B cell (primary cell): ENCODE results near the gene CLIC6. TPM values are rescaled to one million over a fixed set of nuclear protein-coding genes. Genes with fewer than 3 reads are reported as not detected.

Experiments used
- ATAC-seq: fragments of 200-7000 bp; cut with Tn5 transposase; one replicate; pipeline ENCODE4 v1.10.0; 2021; ENCODE audit warnings: low read depth, mild to moderate bottlenecking, moderate number of reproducible peaks, moderate library complexity
- CTCF ChIA-PET: fragments of 350-600 bp; sonication (Branson Sonifier 250); formaldehyde crosslinking; loops from one replicate; lab custom pipeline; 2021; ENCODE audit warnings: antibody characterized with exemption, inconsistent platforms; lab: Charles Lee
- POLR2A ChIA-PET: fragments of 350-600 bp; sonication (Branson Sonifier 250); formaldehyde crosslinking; loops from one replicate; lab custom pipeline; 2021; ENCODE audit warnings: antibody characterized with exemption; lab: Charles Lee
- DNase-seq: peaks from one replicate; pipeline ENCODE4 v3.0.0; 2013
- H2AFZ ChIP-seq: 2 replicates; pipeline ENCODE4 v1.6.1; 2012; ENCODE audit warnings: mild to moderate bottlenecking, low read depth, low read length; ENCODE audit not compliant: insufficient read depth, poor library complexity, severe bottlenecking
- H3K27ac ChIP-seq, 2 donors: 1 replicate in 1 of 2; 2 replicates in 1 of 2; pipeline ENCODE4 v1.5.1; 2012 to 2013; ENCODE audit warnings: low read length in 2 of 2, mild to moderate bottlenecking in 2 of 2, moderate library complexity in 1 of 2
- H3K27me3 ChIP-seq, 4 experiments: fragments of 200-600 bp in 1 of 4; sonication (generic) in 1 of 4; replicated peaks in 1 of 4; 1 replicate in 2 of 4; 2 replicates in 2 of 4; pipeline versions ENCODE4 v1.6.1 to v1.7.0; 2013 to 2016; ENCODE audit warnings: low read length in 3 of 4, mild to moderate bottlenecking in 2 of 4, mixed read lengths in 1 of 4, moderate library complexity in 1 of 4; ENCODE audit not compliant: insufficient read depth in 4 of 4, control insufficient read depth in 3 of 4; ENCODE audit errors: control extremely low read depth in 1 of 4
- H3K36me3 ChIP-seq, 2 experiments: replicated peaks in 1 of 2; 1 replicate in 1 of 2; 2 replicates in 1 of 2; pipeline versions ENCODE4 v1.6.1 to v1.7.1; 2013; ENCODE audit warnings: low read length in 1 of 2; ENCODE audit not compliant: insufficient read depth in 2 of 2, control insufficient read depth in 1 of 2; ENCODE audit errors: control extremely low read depth in 1 of 2, extremely low read depth in 1 of 2
- H3K4me1 ChIP-seq, 2 donors: fragments of 200-600 bp in 1 of 2; sonication (generic) in 1 of 2; 1 replicate in 1 of 2; 2 replicates in 1 of 2; pipeline versions ENCODE4 v1.5.1 to v1.6.1; 2013 to 2017; ENCODE audit warnings: low read length in 2 of 2; ENCODE audit not compliant: control insufficient read depth in 2 of 2, insufficient read depth in 2 of 2
- H3K4me2 ChIP-seq: replicated peaks from 2 replicates; pipeline ENCODE3; 2012; ENCODE audit warnings: mild to moderate bottlenecking, low read depth, low read length; ENCODE audit not compliant: poor library complexity, severe bottlenecking
- H3K4me3 ChIP-seq, 5 experiments: fragments of 200-600 bp in 1 of 5; sonication (generic) in 1 of 5; 1 replicate in 3 of 5; 2 replicates in 2 of 5; pipeline versions ENCODE4 v1.5.1 to v1.7.0; 2011 to 2016; ENCODE audit warnings: low read length in 4 of 5, mild to moderate bottlenecking in 4 of 5, low read depth in 2 of 5, control low read depth in 1 of 5, moderate library complexity in 1 of 5; ENCODE audit not compliant: insufficient read depth in 1 of 5; ENCODE audit errors: control extremely low read depth in 1 of 5, extremely low read depth in 1 of 5
- H3K79me2 ChIP-seq: fragments of 200-600 bp; sonication (generic); one replicate; pipeline ENCODE4 v1.6.0; 2016; ENCODE audit warnings: low read length; ENCODE audit not compliant: control insufficient read depth, insufficient read depth
- H3K9ac ChIP-seq: fragments of 200-600 bp; sonication (generic); 2 replicates; pipeline ENCODE4 v1.6.1; 2017; ENCODE audit warnings: mild to moderate bottlenecking, low read length, moderate library complexity
- H3K9me3 ChIP-seq, 3 donors: one replicate each; pipeline versions ENCODE4 v1.6.1 to v1.7.1; 2013; ENCODE audit warnings: low read length in 2 of 3; ENCODE audit not compliant: control insufficient read depth in 2 of 3, insufficient read depth in 1 of 3; ENCODE audit errors: control extremely low read depth in 1 of 3
- H4K20me1 ChIP-seq: 2 replicates; pipeline ENCODE4 v1.6.0; 2012; ENCODE audit warnings: mild to moderate bottlenecking, low read length; ENCODE audit not compliant: insufficient read depth, control insufficient read depth, poor library complexity, severe bottlenecking
- H3K27ac Mint-ChIP-seq: one replicate; pipeline ENCODE4 v1.8.0; 2021; ENCODE audit warnings: mixed read lengths
- H3K27me3 Mint-ChIP-seq: one replicate; pipeline ENCODE4 v1.8.0; 2021; ENCODE audit warnings: mixed read lengths
- H3K4me1 Mint-ChIP-seq: one replicate; pipeline ENCODE4 v1.8.0; 2021; ENCODE audit warnings: mixed read lengths
- H3K4me3 Mint-ChIP-seq: one replicate; pipeline ENCODE4 v1.8.0; 2021; ENCODE audit warnings: mixed read lengths
- H3K9me3 Mint-ChIP-seq: one replicate; pipeline ENCODE4 v1.8.0; 2022; ENCODE audit warnings: mixed read lengths; ENCODE audit not compliant: insufficient read depth
- EZH2 ChIP-seq: IDR thresholded peaks from 2 replicates; pipeline ENCODE4 v1.6.1; 2012; ENCODE audit warnings: borderline replicate concordance, low read depth, mild to moderate bottlenecking, moderate library complexity, low read length; ENCODE audit not compliant: insufficient read depth, poor library complexity, severe bottlenecking
- WGBS: methylation state at CpG from one replicate; pipeline ENCODE4 v1.1.5; 2013; ENCODE audit warnings: missing lambda C conversion rate; ENCODE audit not compliant: insufficient coverage; 5-methylcytosine and 5-hydroxymethylcytosine counted together
- intact Hi-C: fragments of 100-400 bp; cut with micrococcal nuclease; formaldehyde crosslinking; loops from one replicate; pipeline ENCODE4 v1.10.0; 2022
- polyA plus RNA-seq: library from polyadenylated mRNA; depleted of rRNA; stranded (reverse); fragments of >200 nt; gene quantifications from 2 replicates; pipeline ENCODE4 v1.2.3, GENCODE V29; 2012
- total RNA-seq, 2 donors: library from RNA; stranded (reverse); fragments of 120-200 nt in 1 of 2; gene quantifications; 1 replicate in 1 of 2; 2 replicates in 1 of 2; pipeline versions ENCODE4 v1.2.3 to v1.2.4, GENCODE V29; 2013 to 2022
- TF ChIP-seq, protein P1 (sequence below): fragments of 200-600 bp; IDR thresholded peaks from one replicate; pipeline ENCODE4 v1.8.0; 2022; ENCODE audit warnings: antibody characterized with exemption, mild to moderate bottlenecking

CLIC6 gene
- total and polyA plus RNA-seq, 2 donors (not counting 1 experiment from before 2014, with no cell fraction given), result 0.01 to 0.07 TPM

DNA sequence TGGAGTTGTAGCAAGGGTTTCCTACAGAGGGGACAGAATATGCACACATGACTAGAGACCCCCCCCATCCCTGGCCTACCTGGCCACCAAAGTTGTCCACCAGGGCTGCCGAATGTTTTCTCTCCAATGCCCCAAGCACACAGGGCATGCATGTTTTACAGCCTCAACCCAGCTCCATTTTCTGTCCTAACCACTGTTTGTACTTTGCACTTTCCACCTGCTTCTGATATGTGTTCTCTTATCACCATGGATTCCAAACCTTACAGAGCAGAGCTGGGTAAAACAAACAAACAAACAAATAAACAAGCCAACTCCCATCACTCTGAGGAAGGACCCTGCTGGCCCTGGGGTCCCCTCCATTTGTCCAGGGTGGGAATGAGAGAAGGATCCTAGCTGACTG is 27.3 kb downstream of the CLIC6 start:
- Histone ChIP-seq H3K36me3 (no peaks in the 10 kb centered on the region), H3K4me1 (no peaks in the 10 kb centered on the region), H4K20me1 (no peaks in the 10 kb centered on the region), H3K9ac (no peak overlapping the region), H3K27me3 (peaks cover 0 to 6% (median 1%) of the 10 kb centered on the region in 4 experiments), H3K79me2 (no peaks in the 10 kb centered on the region), H3K4me3 (no peak overlapping the region), H3K27ac (no peak overlapping the region), H2AFZ (no peak overlapping the region), H3K4me2 (no peak overlapping the region), H3K9me3 (peaks cover 0 to 3% (median 0%) of the 10 kb centered on the region in 3 donors)
- intact Hi-C loops, result no loop called here
- no peak overlapping the region for H3K27ac Mint-ChIP-seq
- no peaks in the 10 kb centered on the region for H3K9me3 Mint-ChIP-seq
- H3K4me1 Mint-ChIP-seq, result no peaks in the 10 kb centered on the region
- TF ChIP-seq, protein P1, sequence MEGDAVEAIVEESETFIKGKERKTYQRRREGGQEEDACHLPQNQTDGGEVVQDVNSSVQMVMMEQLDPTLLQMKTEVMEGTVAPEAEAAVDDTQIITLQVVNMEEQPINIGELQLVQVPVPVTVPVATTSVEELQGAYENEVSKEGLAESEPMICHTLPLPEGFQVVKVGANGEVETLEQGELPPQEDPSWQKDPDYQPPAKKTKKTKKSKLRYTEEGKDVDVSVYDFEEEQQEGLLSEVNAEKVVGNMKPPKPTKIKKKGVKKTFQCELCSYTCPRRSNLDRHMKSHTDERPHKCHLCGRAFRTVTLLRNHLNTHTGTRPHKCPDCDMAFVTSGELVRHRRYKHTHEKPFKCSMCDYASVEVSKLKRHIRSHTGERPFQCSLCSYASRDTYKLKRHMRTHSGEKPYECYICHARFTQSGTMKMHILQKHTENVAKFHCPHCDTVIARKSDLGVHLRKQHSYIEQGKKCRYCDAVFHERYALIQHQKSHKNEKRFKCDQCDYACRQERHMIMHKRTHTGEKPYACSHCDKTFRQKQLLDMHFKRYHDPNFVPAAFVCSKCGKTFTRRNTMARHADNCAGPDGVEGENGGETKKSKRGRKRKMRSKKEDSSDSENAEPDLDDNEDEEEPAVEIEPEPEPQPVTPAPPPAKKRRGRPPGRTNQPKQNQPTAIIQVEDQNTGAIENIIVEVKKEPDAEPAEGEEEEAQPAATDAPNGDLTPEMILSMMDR, result no peak
- TF ChIP-seq EZH2, result no peak
- H3K4me3 Mint-ChIP-seq, result no peak overlapping the region
- peaks cover 12% of the 10 kb centered on the region for H3K27me3 Mint-ChIP-seq
- ATAC-seq (no peak), DNase-seq (no peak)
- ChIA-PET CTCF (interaction anchor here (2.1 to 2.6 kb wide), 2 partner anchors 705 to 1144 kb away, joined by 7 to 10 read pairs; no protein-coding TSS in a partner anchor), POLR2A (no interaction called here)
- 100% methylated on average over 1 of the region's 1 CpG for WGBS

DNA sequence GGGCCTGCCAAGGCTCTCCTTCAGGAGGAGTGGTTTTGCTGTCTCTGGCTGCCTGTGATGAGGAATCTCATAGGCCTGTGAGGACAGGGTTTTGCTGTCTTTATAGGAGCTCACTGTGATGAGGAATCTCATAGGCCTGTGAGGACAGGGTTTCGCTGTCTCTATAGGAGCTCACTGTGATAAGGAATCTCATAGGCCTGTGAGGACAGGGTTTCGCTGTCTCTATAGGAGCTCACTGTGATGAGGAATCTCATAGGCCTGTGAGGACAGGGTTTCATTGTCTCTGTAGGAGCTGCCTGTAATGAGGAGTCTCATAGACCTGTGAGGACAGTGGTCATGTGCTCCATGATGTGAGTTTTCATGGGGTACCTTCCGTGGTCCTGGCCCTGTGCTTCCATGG is 29.0 kb downstream of the CLIC6 start:
- Mint-ChIP-seq H3K9me3 (no peaks in the 10 kb centered on the region), H3K27ac (no peak overlapping the region), H3K4me3 (no peak overlapping the region), H3K4me1 (no peaks in the 10 kb centered on the region), H3K27me3 (peaks cover under 1% of the 10 kb centered on the region)
- peaks cover 0 to 3% (median 0%) of the 10 kb centered on the region in 3 donors for H3K9me3 ChIP-seq
- POLR2A ChIA-PET, result no interaction called here
- H4K20me1 ChIP-seq, result no peaks in the 10 kb centered on the region
- H3K4me1 ChIP-seq, result no peaks in the 10 kb centered on the region
- H3K27me3 ChIP-seq, result peaks cover 0 to 5% (median 1%) of the 10 kb centered on the region in 4 experiments
- DNase-seq, result no peak
- no peak overlapping the region for H3K4me3 ChIP-seq
- H2AFZ ChIP-seq, result no peak overlapping the region
- no peaks in the 10 kb centered on the region for H3K79me2 ChIP-seq
- WGBS, result 97% methylated on average over 3 of the region's 3 CpGs
- no peak overlapping the region for H3K9ac ChIP-seq
- no peak for ATAC-seq
- TF ChIP-seq, protein P1, result no peak
- no peak for TF ChIP-seq EZH2
- intact Hi-C loops, result no loop called here
- no peak overlapping the region for H3K4me2 ChIP-seq
- H3K27ac ChIP-seq, result no peak overlapping the region
- CTCF ChIA-PET, result interaction anchor here (0.9 to 2.6 kb wide), 6 partner anchors 8 to 1328 kb away, joined by 4 to 10 read pairs (median 5); no protein-coding TSS in a partner anchor
- no peaks in the 10 kb centered on the region for H3K36me3 ChIP-seq
